SK-MEL-5 (cell line): ENCODE results near the gene EPN2. TPM values are rescaled to one million over a fixed set of nuclear protein-coding genes. Genes with fewer than 3 reads are reported as not detected.
"Not testable (repeated sequence)": the region's sequence is repeated elsewhere in the genome, so short reads cannot be mapped to it uniquely, and the experiment has no call there.

Experiments used
- DNase-seq: peaks from one replicate; pipeline ENCODE4 v3.0.0-alpha.2; 2016; ENCODE audit warnings: low read depth, low spot score
- in situ Hi-C: cut with HindIII; loops from 2 replicates; pipeline ENCODE4 v1.10.0; 2016; ENCODE audit warnings: low sequenced_read_pairs, high pct_unique_total_duplicates, low pct_unique_long_range_greater_than_20kb
- total RNA-seq: library from RNA; depleted of rRNA; stranded (reverse); fragments of >200 nt; shearing (Covaris generic); gene quantifications from 2 replicates; pipeline ENCODE4 v1.2.3, GENCODE V29; 2014

The EPN2 gene
- total RNA-seq, 1 experiment from 2014 or later, result 14.0 TPM

DNA sequence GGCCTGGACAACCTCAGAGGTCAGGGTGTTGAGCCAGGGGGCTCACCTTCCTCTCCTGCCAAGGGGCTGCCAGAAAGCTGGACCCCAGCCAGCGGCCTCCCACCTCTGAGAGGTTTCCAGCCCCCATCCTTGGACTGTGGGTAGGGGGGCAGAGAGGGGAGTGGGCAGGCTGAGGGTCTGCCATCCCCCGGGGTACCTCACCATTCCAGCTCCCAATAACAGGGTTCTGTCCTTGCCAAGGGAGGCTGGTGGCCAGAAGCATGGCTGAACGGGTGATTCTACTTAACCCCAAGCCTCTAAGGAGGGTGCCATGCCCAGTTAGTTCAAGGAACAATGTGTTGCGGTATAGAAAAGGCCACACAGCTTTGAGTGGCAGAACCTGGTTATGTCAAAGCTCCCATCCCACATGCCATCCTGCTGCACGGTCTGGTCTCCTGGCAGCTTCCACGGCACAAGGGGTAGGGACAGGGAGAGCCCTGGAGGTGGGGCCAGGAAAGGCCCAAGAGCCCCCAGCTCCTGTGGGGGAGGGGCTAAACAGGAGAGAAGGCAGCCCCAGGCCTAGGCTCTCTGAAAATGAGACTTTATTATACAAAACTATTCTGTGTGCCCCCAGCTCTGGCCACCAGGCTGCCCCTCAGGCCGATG lies 105.6 kb downstream of the EPN2 start:
- in situ Hi-C loops, result no loop called here
- no peak for DNase-seq

DNA sequence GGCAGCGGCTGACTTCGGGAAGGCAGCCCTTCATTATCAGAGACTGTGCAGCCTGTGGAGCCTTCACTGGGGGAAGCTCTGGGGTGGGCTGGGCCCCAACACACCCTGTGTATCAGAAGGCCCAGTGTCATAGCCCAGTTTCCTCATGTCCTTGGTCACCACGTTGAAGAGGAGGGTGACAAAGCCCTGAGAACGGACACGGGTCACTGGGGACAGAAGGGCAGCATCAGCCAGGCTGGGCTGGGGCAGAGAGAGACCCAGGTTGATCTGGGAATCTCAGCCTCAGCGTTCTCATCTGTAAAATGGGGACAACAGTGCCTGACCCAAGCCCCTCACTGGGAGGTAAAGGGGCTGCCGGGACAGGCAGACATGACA lies 106.1 kb downstream of the EPN2 start:
- in situ Hi-C loops, result no loop called here
- DNase-seq, result no peak

DNA sequence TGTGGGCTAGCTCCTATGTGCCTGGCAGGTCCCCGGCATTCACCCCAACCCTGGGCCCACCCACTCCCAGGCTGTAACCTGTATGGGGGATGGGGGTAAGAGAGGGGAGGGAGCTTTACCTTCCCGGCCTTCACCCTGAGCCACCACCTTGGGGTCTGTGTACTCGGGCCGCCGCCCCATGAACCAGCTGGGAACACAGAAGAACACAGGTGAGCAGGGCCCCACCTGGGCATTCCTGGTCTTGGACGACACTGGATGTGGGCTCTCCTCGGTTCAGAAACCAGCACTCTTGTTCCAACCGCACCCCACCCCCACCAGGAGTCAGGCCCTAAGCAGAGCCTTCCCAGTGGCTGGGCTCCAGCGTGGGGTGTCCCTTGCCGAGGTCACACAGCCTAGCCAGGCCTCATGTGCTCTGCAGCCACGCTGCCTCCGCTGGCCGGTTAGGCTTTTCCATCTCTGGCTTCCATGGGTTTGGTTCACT lies 106.5 kb downstream of the EPN2 start:
- no peak for DNase-seq
- in situ Hi-C loops, result no loop called here

DNA sequence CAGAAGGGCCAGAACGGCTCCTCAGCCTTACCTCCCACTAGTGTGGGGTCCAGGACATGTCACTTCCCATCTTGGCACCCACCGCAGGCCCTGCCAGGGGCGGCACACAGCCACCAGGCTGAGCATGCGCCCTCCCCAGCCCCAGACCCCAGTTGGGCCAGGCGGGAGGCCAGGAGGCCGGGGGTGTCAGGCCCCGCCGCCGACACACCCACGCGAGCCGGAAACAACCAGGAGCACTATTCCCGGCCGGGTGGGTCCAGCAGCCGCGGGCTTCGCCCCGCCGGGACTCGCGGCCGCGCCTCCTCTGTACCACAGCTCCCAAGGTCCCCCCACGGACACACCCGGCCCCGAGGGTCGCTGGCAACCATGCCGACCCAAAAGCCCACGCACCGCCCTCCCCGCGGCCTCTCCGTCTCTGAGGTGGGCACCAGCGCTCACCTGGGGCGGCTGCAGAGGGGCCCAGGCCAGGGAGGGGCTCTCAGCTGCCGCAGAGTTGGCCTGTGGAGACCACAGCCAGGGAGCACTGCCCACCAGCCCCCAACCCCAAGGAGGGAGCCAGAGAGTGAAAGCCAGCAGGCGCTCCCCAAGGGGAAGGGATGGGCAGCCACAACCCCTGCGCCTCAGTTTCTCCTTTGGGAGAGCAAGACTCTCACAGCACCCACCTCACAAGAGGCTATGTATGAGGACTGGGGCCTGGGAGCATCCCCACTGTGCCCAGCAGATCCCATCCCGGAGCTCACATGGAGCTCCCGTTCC lies 107.3 kb downstream of the EPN2 start:
- no peak for DNase-seq

DNA sequence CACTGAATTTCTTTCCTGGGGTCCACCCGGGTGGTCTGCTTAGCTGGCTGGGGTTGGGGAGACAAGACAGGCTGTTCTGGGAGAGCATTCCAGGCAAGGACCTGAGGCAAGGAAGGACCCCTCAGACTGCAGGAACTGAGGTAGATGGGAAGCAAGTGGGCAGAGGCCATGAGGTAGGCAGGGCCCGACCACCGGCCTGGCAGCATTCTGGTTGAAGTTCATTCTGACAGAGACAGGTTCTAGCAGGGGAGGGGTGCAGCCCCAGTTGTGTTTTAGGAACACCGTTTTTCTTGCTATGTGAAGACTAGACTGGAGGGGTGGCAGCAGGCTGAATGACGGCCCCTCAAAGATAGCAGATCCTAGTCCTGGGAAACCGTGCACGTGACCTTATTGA lies 107.9 kb downstream of the EPN2 start:
- DNase-seq, result no peak
- in situ Hi-C loops, result no loop called here

More for the DNA sequence above, 107.3 kb downstream of the EPN2 start:
- in situ Hi-C loops, result no loop called here

DNA sequence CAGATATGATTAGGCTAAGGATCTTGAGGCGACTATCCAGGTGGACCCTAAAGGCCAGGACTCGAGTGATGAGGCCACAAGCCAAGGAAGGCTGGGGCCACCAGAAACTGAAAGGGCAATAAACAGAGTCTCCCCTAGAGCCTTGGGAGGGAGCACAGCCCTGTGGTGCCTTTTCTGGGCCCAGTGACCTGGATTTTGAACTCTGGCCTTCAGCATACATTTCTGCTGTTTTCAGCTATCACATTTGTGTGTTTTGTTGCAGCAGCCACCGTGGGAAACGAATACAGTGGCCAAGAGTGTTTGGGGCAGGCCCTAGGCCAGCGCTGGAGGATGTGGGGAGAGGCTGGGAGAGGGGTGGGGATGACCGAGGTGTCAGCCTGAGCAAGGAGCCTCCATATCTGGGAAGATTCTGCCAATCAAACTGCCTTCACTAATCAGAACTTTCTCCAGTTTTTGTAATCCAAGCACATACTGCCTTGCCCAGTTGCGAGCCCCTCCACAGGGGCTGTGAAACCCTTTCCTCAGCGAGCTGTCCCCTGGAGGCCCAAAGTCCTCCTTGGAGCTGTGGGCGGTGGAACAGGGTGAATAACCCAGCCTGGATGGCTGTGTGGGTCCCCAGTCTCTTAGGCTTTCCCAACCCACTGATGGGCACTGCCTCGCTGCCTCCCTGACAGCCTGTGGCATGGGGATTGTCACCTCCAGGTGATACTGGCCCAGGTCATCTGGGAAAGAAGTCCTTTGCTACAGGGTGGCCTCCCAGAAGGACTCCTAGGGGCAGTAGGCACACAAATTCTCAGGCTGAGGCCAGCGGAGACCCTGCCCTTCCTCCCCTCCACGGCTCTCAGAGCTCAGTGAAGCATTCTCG lies 108.6 kb downstream of the EPN2 start:
- in situ Hi-C loops, result no loop called here
- DNase-seq, result no peak

DNA sequence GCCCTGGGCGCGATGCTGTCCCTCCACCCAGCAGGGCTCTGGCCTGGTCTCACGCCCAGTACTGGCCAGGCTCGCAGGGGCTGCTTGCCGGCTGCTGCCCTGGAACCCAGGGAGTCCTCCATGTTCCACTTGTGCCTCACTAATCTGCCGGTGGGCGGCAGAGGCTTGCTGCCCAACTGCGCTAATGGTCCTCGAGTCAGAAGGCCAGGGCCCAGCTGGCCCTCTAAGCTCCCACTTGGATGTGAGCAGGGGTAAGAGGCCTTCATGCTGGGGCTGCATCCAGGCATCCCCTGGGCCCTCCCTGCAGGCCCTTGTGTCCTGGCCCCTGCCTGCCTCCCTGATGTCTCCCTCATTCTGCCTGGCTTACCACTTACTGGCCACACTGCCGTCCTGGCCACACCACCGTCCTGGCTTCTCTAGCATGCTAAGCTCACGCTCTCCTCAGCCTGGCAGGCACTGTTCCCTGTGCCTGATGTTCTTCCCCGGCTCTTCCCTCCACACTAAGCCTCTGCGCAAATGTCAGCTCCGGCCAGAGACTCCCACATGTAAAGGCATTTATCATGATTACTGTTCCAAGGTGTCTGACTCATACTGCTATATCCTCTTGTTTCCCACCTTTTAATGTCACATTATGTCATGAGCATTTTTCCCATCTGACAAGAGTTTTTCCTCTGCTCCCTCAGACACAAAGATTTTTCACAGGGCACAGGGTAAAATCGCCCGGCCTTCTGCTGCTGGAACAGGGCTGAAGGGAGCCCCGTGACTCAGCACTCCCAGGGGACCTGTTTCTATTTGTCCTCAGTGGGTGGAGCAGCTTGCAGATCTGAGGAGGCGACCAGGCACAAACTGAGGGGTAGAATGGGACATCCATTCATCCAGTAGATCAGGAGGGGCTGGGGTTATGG lies 109.4 kb downstream of the EPN2 start:
- peak; percentile 59 for DNase-seq
- in situ Hi-C loops, result no loop called here

DNA sequence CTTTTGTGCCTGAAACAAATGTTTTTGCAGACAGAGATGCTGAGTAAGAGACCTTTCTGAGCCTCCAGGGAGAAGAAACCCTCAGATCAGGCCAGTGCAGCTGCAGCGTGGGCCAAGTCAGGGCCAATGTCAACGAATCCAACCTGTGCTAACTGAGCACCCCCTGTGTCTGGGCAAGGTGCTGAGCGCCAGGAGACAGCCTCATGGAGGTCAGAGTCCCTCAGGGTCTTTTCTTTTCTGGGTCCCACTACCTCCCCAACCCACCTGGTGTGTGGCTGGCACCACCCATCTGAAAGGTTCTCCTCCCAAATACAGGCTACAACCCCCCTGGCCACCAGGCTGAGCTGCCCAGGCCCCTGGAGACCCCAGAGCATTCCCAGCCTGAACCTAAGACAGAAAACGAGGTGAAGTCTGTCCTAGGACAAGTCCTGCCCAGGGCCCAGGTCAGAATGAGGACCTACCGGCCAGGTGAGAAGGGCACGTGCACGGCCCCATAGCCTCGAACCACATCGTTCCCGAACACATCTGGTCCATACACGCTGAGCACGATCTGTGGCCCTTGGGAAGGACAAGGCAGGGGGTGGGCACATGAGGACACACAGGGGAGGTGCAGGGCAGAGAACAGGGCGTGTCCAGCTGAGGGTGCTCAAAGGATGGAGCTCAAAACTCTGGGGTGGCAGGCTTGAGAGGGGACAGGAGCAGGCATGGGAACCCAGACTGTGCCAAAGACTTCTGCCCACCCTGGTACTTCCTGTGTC lies 110.3 kb downstream of the EPN2 start:
- DNase-seq, result no peak
- in situ Hi-C loops, result no loop called here

DNA sequence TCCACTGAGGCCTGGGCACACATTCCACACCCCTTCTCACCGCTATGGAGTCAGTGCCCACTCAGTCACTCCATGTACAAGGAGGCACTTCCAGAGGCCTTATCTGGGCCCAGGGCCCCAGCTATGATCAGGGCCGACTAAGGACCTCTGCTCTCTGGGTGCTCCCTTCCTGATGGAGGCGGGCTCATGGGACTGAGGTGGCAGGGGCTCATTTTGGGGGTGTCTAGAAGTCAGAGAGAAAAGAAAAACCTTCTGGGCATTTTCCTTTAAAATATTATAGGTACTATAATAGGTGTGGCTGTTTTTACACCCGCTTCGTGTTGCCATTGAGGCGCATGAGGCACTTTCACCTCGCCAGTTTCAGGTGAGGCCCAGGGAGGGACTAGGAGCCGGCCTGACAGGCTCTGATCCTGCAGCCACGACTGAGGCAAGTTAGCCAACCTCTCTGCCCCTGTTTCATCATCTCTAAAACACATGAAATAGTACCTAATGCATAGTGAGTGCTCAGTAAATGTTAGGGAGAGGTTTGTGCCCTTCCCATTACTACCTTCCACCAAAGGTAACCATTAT lies 111.0 kb downstream of the EPN2 start:
- no peak for DNase-seq
- in situ Hi-C loops, result no loop called here

DNA sequence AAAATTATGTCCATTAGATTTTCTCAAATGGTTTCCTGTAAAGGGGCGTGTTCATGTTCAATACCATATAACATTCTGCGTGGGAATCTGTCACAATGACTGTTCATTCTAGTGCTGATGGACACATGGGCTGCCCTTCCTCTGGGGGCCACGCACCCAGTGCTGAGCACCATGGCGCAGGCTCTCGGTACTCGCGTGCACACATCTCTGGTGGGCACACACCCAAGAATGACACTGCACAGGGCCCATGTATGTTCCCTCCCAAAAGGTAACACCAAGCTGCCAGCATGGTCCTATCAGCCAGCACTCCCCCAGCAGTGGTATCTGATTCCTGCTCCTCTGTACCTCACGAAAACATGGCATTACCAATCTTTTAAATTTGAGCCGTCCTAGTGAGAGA lies 111.6 kb downstream of the EPN2 start:
- in situ Hi-C loops, result no loop called here
- no peak for DNase-seq

DNA sequence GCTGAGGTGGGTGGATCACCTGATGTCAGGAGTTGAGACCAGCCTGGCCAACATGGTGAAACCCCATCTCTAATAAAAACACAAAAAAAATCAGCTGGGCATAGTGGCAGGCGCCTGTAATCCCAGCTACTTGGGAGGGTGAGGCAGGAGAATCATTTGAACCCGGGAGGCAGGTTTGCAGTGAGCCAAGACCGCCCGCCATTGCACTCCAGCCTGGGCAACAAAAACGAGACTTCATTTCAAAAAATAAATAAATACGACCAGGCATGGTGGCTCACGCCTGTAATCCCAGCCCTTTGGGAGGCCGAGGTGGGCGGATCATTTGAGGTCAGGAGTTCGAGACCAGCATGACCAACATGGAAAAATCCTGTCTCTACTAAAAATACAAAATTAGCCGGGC lies 116.2 kb downstream of the EPN2 start:
- in situ Hi-C loops, DNase-seq: not testable (repeated sequence)

DNA sequence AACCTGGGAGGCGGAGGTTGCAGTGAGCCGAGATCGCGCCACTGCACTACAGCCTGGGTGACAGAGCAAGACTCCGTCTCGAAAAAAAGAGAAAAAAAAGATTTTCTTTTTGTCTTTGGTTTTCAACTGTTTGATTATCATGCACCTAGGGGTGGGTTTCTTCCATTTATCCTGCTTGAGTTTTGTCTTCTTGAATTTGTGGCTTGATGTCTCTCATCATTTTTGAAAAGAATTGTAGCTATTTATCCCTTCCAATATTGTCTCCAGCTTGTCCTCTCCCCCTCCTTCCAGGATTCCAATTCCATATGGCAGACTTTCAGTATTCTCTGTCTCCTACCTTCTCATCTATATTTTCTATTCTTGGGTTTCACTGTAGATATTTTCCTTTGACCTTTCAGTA lies 117.6 kb downstream of the EPN2 start:
- DNase-seq, result no peak
- in situ Hi-C loops, result no loop called here

DNA sequence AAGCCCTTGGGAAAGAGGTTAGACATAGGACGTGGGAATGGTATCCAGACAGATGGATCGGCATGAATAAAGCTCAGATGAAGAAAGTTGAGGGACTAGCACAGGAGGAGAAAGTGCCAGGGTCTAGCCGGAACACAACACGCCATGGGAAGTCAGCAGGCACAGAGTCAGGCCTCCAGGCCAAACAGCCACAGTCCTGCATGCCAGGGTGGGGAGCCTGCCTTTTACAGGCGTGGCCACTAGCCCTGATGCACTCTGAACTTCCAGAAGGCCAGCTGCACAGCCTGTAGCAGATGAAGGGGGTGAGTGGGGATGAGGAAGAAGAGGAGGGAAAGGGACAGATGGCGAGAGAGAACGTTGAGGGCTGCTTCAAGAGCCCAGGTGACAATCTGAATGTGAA lies 120.2 kb downstream of the EPN2 start:
- no peak for DNase-seq
- in situ Hi-C loops, result no loop called here

DNA sequence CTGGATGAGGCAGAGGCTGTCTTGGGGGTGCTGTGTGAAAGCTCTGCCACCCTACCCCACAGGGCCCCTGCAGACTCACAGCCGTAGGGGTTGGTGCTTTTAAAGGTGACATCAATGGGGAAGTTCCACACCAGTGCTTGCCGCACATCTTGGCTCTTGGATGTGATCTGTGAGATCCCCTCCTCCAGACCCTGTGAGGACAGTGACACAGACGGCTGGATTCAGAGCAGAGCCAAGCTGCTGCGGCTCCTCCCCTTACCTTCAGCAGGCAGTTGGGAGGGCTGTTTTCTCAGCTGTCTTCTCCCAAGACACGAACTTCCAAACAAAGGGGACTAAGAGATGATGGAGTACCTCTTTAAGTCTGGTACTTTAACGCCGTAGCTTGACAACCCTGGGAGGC lies 120.6 kb downstream of the EPN2 start:
- DNase-seq, result no peak
- in situ Hi-C loops, result no loop called here

DNA sequence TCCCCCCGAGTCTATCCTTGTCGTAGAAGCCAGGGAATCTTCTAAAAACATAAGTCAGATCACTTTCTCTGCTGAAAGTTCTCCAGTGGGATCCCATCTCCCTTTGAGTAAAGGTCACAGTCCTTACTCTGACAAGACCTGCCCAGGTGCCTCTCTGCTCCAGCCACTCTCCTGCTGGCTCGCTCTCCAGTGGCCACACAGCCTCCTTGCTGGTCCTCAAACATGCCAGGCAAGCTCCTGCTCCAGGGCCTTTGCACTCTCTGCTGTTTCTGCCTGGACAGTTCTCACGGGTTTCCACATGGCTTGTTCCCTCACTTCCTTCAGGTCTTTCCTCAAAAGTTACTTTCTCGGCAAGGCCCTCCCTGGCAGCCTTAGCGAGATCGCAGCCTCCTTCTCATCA lies 122.0 kb downstream of the EPN2 start:
- in situ Hi-C loops, result no loop called here
- DNase-seq, result no peak

DNA sequence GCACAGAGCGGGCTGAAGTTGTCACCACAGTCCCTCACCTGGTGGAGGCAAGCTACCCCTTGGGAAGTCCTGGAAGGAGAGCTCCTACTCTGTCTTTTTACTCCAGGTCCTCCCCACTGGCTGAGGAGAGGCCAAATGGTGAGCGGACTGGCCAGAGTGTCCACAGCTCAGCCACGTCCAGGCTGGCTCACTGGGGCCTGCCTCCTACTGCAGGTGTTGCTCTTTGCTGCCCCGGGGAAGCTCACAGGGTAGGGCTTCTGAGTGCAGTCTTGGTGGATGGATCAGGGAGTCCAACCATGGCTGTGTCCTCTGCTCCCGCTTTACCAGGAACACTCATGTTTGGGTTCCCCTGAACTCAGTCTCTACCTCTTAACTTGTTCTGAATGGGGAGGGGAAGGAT lies 122.7 kb downstream of the EPN2 start:
- DNase-seq, result no peak
- in situ Hi-C loops, result no loop called here

DNA sequence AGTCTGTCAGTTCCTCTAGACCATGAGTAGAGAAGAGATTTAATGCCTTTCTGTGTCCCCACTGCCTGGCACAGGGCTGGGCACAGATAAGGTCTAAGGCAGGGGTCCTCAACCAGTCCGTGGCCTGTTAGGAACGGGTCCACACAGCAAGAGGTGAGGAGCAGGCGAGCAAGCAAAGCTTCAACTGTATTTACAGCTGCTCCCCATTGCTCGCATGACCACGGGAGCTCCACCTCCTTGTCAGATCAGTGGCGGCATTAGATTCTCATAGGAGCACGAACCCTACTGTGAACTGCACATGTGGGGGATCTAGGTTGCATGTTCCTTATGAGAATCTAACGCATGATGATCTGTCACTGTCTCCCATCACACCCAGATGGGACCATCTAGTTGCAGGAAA lies 123.6 kb downstream of the EPN2 start:
- DNase-seq, result no peak
- in situ Hi-C loops, result no loop called here
